IPS DF 4.7 (cell line): ENCODE measurements around the gene DTNB.

ENCODE experiments used
- DNase-seq: peaks from one replicate; pipeline ENCODE4 v3.0.0-alpha.2; 2013; ENCODE audit warnings: low spot score; ENCODE audit errors: extremely low read depth

Gene DTNB

DNA sequence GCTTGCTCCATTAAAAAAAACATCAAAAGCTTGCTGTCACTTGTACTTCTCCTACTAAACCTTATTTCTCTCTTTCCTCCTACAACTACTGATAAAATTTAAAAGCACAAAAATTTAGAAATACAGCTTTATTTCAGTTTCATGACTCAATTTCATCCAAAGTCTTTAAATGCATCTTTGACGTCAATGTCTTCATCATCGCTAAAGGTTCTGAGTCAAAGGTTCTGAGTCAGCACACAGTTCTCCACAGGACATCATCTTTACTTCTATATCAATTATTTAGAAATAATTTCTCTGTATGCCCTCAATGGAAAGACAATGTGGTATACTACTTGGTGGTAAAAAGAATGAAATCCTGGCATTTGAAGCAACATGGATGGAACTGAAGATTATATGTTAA lies 167.8 kb downstream of the DTNB start:
- DNase-seq, result no peak

DNA sequence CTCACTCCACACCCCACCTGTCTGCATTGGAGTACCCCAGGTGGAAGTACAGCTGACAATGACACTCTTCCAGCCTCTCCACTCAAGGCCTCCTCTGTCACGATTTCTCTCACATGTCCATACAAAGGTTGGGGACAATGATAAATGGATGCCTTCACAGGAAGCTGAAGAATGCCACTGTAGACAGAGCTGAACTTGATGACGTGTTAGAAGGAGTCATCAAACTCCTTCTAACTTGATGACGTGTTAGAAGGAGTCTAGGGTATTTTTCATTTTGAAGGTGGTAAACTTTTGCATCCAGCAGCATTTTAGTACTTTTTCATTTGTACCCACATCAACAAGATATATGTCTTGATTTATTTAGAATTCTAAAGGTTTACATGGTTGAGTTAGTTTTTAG lies 168.2 kb downstream of the DTNB start:
- DNase-seq, result no peak

DNA sequence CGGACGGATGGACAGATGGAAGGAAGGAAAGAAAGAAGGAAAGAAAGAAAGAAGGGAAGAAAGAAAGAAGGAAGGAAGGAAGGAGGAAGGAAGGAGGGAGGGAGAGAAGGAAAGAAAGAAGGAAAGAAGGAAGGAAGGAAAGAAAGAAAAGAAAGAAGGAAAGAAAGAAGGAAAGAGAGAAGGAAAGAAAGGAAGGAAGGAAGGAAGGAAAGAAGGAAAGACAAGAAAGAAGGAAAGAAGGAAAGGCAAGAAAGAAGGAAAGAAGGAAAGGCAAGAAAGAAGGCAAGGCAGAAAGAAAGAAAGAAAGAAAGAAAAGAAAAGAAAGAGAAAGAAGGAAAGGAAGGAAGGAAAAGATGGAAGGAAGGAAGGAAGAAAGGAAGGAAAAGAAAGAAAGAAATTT lies 169.1 kb downstream of the DTNB start:
- no peak for DNase-seq

DNA sequence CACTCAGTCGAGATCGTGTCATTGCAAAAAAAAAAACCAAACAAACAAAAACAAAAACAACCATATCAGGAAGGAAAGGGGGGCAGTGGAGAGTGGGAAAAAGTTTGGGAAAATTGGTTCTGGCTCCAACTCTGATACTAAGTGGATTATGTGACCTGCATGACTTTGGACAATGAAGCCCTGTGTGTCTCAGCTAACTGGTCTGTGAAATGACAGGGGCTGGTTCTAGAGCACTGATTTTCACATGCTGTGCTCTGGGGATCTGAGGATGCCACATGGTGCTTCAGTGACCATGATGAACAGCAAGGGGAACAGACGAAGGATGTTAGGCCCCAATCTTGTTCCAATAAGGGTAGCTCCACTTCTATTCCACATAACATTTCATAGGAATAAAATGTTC lies 174.2 kb downstream of the DTNB start:
- DNase-seq, result no peak

DNA sequence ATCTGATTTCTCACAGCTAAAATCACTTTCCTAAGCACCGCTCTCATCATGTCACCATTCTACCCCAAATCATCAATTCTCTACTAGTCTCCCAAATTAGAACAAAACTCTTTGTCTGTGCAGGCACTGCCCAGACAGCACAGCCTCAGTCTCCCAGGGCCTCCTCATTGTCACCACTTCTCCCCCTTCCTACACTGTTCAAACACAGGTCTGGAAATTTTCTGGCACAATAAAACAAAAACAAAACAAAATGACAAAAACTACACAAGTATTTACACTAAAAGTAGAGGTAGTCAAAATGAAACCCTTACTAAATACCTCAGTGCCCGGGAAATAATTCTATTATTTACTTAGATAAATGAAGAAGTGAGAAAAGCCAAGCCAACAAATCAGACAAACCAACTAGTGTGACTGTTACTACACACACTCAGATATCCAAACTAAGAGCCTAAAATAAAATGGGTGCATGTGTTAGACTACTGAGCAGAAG lies 175.4 kb downstream of the DTNB start:
- DNase-seq, result no peak

DNA sequence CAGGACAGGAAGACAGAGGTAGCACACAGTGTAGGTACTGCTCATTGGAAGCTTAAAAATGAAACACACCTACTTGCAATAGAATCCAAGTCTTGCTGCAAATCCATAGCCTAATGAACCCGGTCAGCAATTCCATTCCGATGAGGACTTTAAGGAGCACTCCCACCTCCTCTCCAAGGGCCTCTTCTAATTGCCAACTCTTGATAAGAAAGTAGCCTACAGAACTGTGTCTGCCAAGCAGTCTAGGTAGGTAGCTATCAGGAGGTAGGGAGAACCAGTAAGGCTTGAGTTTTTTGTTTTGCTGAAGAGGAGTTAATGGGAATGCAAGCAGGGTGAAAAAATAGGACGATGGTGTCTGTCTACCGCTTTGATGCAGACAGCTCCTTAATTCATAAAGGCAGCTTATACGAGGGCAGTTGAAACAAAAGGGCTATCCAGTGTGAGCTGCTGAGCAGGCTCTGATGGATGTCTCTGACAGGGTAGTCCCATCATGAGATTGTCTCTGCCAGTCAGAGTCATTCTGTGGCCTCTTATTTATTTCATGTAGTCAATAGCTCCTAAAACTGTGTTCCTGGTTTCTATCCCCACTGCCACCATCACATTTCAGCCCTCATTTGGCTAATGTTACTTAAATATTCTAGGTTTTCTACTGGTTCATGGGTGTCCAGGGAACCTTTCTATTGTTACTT lies 176.0 kb downstream of the DTNB start:
- DNase-seq, result no peak

DNA sequence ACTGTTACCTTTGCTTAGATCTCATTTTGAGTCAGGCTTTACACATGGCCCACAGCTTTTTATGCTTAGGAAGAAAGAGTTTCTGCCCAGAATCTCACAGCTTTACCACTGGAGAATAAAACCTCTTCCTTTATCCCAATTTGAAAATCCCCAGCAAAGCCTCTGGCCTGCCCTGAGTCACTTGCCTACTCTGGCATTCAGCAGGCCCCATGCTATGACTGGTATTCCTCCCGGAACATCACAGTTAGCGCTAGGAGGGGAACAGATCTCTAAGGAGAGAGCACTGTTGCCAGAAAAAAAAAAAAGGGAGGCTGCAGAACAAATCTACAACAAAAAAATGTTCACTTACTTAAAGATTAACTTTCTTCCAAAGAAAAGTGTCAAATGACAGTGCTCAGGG lies 178.8 kb downstream of the DTNB start:
- DNase-seq, result no peak

DNA sequence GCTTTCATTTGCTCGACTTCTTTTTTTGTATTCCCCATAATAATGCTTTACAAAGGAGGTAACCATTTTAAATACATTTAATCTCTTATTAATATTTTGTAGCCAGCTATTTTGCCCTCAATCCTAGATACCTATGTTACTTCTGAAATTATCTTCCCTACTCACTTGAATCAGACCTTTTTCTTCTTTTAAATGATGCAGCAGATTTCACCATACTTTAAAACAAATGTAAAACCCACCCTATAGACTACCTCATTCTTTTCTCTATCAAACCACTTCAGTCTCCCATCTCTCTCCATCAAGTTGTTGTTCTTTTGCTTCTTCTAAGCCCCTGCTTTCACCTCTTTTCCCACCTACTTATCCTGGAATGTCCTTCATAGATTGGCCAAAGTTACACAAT lies 180.2 kb downstream of the DTNB start:
- no peak for DNase-seq

DNA sequence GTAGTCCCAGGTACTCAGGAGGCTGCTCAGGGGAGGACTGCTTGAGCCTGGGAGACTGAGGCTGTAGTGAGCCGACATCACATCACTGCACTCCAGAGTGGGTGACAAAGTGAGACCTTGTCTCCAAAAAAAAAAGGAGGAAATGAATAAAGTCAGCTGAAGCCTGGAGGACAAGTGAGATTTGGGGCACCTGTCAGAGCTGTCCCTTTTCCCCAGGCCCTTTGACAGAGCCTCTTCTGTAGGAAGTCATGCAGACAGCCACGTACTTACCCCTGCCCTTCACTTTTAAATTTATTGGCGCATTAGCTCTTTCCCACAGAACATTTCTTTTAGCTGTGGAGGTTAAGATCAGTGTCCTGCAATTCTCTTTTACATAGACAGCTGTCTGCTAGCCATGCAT lies 180.7 kb downstream of the DTNB start:
- DNase-seq, result no peak

DNA sequence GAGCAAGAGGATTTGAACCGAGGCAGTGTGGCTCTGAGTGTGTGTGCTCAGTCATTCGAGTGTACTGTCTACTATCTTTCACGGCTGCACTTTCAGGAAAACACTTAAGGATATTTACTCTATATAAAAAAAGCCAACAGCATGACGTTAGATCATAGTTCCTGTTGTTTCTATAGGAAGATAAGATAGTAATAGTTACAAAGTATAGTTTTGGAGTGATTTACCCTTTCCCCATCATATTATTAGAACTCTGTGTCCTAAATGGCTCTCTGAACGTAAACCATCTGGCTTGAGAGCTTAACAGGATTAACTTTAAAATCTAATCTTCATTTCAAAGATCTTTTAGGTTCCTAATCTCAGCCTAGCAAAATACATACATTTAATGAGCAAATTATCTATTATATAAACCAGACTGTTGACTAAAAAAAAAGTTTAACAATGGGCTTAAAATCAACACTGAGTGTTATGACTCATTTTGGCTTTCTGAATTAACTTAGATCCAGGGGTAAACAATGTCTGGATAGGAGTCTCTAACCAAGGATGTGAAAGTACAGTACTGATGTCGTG lies 181.3 kb downstream of the DTNB start:
- DNase-seq, result no peak

DNA sequence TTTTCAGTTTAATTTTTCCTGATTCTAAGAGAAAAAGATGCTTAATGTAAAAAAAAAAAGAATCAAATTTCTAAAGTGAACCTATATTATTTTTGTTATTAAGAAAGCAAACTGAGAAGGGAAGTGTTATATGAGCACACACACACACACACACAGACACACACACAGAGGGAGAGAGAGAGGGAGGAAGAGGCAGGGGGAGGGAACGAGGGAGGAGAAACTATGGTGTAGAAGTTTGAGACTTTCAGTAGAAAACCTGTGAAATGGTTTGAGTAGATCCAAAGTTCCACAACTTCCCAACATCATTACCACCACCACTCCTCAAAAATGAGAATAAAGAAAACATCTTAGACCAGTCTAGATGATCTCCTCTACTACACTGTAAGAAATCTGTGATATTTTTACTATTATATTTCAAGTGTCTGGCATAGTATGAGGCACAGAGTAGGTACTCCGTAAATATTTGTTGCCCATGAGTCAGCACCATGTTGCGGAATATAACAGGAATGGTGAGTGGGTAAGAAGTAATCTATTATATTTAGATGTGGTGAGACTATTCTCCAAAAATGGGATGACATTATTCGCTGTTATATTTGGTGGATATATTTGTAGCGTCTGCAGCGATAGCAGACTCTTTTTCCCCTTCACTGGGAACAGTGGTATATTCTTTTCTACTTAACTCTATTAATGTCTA lies 182.2 kb downstream of the DTNB start:
- no peak for DNase-seq

DNA sequence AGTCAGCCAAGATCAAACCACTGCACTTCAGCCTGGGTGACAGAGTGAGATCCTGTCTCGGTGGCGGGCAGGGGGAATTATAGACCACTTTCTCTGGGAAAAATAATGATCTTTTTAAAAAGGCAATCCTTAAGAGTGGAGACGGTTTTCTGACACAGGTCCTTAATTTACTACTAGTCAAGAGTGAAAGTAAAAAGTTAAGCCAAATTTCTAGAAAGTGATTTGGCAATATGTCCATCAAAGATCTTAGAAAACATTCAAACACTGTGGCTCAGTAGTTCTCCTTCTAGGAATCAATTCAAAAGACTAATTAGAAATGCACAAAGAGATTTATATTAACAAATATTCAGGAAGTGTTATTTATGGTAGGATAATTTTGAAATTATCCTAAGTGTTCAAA lies 183.2 kb downstream of the DTNB start:
- DNase-seq, result no peak

DNA sequence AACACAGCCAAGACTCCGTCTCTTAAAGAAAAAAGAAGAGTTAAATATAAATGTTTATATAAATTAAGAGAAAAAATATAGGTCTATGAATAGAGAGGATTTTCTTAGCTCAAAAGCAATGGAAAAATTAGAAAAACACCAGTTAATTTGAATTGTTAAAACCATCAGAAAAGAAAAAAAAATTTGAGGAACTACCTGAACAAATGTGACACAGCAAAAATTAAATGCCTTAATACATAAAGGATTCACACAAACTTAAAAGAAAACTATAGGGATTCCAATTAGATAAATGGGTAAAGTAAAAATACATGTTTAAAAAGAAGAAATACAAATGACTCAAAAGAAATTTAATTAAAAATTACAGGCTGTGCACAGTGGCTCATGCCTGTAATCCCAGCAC lies 183.7 kb downstream of the DTNB start:
- DNase-seq, result no peak

DNA sequence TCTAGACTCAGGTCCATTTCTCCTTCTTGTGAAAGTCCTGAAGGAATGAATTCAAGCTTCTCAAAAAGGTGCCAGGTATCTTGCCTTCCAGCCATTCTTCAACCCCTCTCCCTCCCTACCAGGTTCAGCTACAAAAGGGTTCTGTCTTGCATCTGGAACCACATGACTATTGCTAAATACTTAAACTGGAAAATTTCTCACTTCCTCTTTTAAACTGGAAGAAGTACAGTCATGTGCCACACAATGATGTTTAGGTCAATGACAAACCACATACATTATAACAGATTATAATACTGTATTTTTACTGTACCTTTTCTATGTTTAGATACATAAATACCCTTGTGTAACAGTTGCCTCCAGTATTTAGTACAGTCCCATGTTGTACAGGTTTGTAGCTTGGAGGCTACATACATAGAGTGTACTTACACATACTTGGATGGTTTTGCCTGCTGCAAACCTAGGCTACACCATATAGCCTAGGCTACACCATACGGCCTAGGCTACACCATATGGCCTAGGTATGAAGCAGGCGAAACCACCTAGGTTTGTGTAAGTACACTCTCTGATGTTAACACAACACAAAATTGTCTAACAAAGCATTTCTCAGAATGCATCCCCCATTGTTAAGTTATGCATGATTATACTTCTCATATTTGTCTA lies 189.6 kb downstream of the DTNB start:
- no peak for DNase-seq

DNA sequence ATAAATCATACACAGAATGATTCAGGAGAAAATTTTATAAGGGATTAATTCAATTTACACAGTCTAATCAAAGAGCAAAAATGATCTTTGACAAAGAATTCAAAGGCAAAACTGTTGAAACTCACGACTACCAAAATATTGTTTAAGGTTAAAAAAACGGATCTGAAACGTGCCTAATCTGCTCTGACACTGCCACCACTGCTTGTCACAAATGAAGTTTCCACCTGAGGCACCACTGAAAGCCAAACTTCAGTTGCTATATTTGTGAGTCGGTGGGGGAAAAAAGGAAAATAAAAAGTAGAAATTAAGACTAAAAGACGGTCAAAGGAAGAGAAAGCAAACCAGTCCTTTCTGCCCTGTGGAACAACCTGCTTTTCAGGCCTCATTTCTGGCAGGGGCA lies 191.0 kb downstream of the DTNB start:
- no peak for DNase-seq

DNA sequence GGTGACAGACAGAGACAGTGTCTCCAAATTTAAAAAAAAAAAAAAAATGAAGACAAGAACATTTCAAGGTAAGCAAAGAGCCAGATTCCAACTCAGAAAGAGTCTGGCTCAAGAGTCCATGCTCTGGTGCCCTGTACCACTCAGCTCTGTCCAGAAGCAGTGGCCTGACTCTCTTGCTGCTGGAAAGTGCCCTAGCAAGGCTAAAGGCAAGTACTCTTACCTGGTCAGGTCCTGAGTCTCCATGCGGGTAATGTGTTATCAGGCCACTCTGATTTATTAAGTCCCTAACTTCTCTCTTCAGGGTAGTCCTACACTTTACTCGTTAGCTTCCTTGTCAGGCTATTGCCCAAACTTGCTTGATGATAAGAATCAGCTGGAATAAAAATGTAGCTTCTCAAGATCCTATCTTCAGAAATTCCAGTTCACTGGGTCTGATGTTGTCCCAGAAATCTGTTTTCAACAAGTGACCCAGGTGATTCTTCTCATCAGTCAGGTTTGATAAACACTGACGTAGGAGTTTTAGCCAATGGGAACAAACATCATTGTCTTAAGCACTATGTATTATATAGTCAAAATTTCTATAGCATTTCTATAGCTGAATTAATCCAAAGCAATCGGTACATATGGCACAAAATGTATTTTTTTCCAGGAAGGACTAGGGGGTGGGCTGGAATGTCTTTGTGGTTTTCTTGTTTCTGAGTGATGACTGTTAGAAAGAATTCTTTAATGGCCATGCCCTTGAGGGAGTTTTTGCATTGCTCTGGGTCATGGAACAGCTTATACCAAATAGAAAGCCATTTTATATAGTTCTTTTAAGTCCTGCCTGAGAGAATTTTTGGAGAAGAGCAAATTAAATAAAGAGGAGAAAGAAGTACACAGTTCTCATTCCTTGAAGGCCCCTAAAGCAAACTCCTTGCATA lies 191.7 kb downstream of the DTNB start:
- DNase-seq, result no peak

DNA sequence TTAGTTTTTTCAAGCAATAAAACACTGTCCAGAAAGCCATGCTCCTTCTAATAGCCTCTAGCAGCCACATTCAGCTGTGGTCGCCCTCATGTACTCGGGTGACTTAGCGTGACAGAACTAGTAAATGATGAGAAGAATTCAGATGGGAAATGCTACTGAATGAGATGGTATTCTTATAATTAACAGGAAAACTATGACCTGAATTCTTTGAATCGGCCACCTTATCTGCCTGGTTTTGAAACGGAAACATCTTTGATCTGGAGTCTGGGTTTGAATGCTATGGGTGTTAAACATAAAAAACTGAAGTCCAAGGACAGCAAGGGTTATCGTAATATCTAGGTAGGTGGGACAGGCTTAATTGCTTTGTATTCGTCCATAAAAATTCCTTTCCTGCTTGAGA lies 192.8 kb downstream of the DTNB start:
- DNase-seq, result no peak

DNA sequence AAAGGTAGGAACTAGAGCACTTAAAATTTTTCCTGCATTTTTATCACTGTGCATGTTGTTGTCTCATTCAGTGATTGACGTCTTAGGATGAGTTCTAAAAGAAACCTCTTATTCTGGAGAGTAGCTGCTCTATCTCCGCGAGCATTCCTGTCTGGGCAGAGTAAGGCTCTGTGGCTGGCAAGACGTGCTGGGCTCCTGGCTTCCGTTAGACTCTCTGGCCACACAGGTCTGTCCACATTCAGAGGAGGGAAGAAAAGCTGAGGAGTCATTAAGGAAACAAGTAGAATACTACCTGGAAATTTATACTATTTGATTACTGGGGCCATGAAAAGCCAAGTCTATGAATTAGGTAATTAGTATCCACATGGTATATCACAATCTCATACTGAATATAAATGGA lies 193.6 kb downstream of the DTNB start:
- no peak for DNase-seq

DNA sequence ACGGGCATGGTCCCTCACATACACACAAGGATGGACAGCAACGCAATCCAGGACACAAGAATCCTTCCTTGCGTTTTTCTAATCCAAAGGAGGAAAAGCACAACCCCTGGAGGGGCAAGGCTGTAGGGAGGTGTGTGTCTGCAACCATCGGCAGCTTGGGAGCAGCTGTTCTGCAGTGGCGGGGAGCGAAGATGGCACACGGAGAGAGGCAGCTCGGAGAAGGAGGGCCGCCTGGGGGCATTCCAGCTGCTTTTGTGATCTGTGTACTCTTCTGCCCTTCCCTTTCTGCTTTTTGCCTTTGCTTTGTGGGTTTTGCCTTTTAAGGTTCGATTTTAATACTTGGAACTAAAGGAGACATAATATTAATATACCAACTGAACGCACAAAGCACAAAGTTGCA lies 194.6 kb downstream of the DTNB start:
- DNase-seq, result no peak

DNA sequence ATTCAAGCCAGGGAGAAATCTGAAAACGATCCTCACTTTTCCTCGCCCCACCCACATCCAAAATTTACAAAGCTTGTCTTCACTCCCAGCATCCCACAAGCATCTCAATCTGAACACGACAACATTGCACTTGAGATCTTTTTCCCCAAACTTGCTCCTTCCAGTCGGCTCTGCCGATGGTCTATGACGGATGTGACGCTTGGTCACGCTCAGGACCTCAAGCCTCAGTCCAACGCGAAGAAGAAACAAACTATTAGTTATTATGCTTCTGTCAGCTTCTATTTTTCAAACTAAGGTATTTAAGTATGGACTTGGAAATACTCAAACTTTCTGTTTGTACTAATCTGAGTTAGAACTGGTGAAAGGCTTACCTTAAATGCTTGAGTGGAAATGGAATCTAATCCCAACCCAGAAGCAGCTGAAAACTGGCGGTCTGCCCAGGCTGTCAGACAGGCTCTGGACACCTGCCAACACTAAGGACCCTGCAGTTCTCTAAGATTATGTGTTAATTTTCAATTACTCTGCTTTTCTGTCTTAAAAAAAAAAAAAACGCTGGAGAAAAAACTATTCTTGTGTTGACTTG lies 199.5 kb downstream of the DTNB start:
- DNase-seq, result no peak

DNA sequence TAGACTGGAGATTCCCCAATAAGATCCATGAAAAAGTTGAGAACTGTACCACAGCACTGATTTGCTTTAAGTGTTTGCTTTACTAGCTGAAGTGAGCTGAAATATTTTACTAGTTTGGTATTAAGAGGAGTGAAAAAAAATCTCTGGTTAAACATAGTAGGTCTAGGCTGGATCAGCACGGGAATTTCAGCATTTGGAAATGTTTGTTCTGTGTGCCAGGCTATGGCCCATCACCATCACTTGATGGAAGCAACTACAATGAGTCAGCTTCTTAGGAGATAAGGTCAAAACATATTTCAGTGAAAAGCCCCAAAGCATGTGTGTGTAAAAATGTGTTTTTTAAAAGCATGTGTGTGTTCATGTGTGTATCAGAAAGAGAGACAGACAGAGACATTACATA lies 200.2 kb downstream of the DTNB start:
- DNase-seq, result no peak
